Measurements from ENCODE around the gene PLB1.

PLB1 gene

DNA sequence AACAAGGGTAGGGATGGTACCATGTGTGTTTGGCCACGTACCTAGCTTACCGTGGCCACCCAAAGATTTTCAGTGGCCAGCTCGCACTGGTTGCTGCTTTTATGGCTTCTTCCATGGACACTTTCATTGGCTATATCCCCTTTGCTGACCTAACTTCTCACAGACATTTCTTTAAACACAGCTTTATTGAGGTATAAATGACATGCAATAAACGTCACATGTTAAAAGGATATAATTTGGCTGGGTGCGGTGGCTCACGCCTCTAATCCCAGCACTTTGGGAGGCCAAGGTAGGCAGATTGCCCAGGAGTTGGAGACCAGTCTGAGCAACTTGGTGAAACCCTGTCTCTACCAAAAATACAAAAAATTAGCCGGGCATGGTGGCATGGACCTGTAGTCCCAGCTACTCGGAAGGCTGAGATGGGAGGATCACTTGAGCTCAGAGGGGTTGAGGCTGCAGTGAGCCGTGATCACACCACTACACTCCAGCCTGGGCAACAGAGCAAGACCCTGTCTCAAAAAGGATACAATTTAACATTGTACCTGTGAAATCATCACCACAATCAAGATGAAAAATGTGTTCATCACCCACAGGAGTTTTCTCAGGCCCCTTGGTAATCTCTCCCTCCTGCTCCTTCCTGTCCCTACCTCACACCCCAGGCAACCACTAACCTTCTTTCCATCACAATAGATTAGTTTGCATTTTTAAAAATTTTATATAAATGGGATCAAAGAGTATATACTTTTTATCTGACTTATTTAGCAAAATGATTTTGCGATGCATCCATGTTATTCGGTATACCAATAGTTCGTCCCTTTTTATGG lies 127.9 kb downstream of the PLB1 start:
- DNase-seq: no peak

DNA sequence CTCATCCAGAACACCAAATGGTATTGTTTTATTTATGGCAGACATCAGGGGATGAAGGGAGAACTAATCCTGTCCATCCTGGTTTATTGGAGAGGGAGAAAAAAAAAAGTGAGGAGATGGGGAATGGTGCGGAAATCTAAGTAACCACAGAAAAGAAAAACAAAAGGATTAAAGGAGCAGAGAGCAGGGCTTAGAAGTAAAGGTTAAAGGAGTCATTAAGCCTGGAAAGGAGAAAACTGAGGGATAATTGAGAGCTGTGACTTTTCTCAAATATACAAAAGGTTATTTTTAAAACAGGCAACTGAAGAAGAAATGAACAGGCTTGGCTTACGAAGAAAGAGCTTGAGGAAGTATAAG lies 128.6 kb downstream of the PLB1 start:
- no peak for DNase-seq

DNA sequence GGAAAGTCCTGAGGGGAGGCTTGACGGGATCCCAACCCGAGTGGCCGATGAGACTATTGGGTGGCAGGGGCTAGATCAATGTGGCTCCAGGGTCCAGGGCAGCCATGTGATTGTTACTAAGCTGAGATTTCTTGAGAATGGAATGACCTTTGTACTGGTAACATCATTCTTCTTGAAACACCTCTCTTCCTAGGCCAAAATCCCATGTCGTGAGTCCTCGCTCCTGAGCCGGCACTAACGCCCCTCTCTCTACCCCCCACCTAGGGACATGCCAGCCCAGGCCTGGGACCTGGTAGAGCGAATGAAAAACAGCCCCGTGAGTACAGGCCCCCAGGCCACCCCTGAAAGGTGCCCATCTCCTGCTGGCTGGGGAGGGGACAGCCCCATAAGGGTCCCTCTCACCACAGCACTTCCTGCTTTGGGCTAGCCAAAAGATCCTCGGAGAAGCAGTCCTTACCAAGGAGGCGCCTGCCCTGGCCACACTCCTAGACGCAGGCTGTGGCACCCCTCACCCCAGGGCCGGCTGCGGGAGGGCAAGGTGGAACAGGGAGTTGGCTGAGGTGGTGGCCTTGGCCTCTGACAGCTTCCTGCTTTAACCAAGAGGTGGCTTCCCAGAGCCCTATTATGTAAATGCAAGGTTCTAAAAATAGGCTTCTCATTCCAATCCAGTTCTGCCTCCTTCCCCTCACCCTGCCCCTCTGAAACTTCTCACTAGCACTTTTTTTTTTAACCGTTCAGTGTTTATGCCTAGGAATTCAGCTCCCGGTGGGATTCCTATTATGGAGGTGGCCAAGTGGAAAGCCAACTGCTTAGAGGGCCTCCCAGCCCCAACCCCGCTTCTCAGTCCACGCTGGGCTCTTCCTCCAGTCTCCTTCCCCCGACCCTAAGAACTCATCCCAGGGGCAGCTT lies 129.2 kb downstream of the PLB1 start:
- DNase-seq: peak in 18 of 56 donors; percentile 2 to 58 (median 22)

DNA sequence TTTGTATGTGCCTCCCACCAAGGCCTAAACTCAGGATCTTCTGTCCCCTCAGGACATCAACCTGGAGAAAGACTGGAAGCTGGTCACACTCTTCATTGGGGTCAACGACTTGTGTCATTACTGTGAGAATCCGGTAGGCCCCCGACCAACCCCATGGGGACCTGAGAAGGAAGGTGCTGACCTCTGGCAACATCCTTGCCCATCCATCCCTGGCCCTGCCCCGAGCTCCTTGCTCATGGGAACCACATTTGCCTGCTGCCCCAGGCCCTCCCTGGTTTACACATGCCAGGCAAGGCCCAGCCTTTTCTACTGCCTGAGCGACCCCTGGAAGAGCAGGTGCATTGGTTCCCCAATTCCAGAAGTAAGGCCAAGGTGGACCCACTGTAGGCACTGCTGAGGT lies 130.5 kb downstream of the PLB1 start:
- no peak for DNase-seq

DNA sequence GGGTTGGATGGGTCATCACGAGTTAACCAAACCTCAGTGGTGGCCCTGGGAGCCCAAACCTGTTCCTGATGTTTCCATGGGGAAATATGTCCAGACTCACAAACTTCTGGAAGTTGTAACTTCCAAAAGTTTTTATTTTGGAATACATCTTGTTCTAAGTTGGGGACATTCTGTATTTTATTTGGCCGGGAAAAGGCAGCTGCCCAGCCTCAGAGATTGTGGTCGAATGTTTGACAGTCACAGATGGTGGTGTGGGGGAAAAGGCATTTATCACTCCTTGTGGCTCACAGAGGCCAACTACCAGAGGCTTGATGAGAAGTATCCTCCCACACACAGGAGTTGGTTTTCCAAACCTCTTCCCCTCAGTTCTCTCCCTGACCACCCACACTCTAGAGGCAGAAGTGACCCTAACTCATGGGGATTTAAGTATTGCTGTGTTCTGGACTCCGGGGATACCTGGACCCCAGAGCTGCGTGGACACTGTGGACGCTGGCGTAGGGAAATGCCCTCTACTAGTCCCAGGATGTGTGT lies 131.1 kb downstream of the PLB1 start:
- DNase-seq: no peak

DNA sequence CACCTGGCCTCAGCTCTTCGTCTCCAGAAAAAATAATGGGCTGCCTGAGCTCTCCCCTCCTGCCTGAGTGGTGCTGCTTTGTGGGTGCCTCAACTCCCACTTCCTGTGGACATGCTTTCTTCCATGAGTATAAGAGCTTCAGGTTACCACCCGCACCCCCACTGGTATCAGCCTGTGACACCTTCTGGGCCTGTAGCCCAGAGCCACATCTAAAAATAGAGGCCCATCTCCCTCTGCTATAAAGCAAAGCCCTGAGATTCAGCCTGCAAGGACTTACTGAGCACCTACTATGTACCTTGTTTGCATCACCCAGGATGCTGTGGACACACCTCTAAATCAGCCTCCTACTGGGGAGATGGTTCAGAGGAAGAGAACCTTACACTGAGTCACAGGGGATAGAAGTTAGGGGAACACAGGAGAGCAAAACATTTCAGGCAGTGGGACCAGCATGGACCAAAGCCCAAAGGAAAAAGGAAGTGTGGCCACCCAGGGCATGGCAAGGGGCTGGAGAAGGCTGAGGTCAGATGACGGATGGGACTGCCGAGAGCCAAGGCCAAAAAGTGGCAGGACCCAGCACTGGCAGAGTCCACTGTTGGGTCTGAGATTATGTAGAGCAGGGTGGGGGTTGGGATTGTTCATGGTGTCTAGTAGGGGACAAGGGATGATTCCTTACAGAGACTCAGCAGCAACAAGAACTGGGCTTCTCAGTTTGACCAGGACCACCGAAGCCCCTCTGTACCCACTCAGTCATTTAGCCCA lies 132.0 kb downstream of the PLB1 start:
- DNase-seq: no peak

DNA sequence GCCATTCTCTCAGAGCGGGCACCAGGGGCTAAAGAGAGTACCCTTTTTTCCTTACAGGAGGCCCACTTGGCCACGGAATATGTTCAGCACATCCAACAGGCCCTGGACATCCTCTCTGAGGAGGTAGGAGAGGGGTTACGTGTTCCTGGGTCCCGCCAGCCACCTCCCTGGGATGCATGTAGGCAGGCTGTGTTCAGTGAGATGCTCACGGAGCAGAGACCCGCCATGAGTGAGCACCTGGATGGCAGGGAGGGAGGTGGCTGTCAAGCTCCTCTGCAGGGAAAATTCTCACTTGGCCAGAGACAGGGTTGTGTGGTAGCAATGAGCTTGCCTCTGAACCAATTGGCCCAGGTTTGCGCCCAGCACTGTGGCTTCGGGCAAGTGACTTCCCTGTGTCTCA lies 132.6 kb downstream of the PLB1 start:
- no peak for DNase-seq

DNA sequence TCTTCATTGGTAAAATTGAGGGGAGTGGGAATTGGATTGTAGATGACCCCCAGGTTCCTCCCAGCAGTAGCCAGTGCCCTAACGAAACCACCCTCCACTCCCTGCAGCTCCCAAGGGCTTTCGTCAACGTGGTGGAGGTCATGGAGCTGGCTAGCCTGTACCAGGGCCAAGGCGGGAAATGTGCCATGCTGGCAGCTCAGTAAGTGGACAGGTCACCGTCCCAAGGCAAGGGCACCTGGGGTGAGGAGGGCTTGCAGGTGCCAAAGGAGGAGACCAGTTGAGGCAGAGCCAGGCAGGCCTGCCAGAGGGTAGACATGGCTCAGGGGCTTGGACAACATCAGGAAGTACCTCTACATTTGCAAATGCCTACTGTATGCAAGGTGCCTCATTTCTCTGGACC lies 133.1 kb downstream of the PLB1 start:
- no peak for DNase-seq

DNA sequence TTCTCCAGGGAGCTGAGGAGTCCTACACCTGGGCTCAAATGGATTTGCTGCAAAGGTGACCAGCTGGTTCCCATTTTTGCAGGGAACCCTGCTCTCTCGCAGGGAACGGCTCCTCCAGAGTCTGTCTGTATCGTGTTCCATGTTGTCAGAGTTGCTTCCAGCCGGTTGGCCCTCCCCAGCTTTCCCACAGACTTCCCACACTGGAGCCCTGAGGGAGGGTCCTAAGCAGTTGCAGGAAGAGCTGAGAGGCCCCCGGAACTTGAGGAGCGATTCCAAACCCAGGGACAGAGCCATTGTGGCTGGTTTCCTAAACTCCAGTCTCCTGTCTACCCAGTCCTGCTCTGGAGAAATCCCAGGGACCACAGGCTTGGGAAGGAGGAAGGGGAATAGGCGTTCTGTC lies 134.1 kb downstream of the PLB1 start:
- DNase-seq: no peak

DNA sequence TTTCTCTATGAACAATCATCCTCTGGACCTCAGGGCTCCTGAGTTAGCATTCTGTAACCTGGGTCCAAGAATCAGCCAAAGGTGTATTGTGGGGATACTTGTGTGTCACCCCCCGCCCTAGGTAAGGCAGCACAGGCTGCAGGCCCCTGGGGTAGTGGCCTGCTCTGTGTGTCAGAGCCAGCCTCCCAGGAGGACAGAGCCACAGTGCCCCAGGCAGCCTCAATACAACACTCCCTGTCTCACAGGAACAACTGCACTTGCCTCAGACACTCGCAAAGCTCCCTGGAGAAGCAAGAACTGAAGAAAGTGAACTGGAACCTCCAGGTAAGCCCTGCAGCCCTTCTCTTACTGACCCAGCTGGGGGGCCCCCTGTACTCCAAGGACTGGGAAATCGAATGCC lies 134.5 kb downstream of the PLB1 start:
- no peak for DNase-seq

DNA sequence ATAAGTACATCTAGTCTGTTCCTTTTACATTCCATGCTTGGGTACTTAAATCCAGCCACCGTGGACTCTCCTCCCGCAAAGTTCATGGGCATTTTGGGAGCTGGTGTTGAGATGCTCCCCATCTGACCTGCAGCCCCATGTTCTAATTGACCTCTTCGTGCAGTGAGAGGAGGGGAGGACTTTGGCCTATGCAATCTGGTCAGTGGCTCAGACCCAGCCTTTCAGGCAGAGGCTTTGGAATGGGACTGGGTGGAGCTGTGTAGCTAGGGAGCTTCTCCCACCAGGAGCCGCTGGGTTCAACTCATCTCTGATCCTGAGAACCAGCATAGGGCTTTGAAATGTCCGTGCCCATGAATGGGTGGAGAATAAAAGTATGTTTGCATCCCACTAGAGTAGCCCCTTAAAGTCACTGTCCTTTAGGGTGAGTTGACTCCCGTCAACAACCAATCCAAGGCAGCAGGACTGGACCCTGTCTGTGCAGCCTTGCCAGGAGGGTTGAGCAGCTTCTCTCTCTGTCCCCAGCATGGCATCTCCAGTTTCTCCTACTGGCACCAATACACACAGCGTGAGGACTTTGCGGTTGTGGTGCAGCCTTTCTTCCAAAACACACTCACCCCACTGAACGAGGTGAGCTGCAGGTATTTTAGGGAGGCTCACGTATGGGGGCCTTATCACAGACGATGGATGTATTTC lies 135.8 kb downstream of the PLB1 start:
- DNase-seq: no peak

DNA sequence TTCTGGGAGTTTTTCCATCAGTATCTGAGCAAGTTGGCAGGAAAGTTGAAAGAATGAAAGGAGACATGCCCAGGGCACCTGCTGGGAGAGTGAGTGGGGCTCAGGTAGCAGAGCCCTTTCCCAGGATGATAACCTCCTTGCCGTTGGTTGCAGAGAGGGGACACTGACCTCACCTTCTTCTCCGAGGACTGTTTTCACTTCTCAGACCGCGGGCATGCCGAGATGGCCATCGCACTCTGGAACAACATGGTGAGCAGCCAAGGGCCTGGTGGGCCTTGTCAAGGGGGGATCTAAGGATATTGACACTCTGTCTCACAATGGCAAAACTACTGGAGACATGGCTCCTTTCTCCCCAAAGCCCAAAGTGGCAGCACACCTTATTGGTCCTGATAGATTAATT lies 136.9 kb downstream of the PLB1 start:
- DNase-seq: no peak

DNA sequence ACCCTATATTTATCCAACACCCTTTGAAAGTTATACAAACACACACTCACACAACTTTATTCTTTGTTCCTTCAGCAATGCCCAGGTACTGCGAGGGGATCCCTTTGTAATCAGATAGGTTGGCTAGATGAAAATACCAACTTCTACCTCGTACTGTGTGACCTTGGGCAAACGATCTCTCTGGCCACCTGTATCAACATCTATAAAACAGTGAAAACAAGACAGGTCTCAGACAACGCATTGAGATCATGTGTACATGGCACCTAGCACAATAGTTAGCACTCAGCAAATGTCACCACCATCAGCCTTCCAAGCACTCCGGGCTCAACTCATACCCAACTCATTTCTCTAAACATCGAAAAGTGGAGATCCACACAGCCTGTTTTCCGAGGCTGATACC lies 137.3 kb downstream of the PLB1 start:
- no peak for DNase-seq

DNA sequence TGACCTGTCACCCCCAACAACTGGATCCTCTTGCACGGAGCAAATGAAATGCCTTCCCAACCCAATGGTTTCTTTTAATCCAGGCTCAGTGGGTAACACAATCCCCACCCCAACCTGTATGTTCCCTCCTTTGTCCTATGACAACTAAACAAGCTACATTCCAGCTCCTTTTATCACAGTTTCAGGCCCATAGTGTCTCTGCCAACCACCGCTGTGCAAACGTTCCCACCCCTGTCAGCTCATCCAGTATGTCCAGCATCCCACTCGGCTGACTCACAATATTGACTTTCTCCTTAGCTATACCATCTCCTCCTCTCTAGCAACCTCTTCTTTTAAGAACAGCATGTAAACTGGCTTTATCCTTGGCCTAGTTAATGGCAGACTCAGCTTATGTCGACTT lies 137.9 kb downstream of the PLB1 start:
- DNase-seq: no peak

DNA sequence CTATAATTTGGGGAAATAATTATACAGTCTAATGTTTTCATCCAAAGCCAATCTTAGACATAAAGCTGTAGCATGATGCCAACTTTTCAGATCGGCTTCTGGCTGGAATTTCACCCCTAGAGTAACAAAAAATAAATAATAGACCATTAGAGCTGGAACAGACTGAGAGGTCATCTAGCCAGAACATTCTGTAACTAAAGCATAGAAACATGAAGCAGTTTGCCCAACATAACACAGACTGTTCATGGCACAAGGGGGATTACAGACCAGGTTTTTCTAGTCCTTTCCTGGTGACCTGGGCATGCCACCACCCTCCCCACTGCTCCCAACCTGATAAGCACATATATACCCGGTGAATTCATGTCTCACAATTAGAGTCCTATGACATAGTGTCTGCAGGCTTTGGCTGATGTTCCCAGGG lies 139.3 kb downstream of the PLB1 start:
- DNase-seq: no peak

DNA sequence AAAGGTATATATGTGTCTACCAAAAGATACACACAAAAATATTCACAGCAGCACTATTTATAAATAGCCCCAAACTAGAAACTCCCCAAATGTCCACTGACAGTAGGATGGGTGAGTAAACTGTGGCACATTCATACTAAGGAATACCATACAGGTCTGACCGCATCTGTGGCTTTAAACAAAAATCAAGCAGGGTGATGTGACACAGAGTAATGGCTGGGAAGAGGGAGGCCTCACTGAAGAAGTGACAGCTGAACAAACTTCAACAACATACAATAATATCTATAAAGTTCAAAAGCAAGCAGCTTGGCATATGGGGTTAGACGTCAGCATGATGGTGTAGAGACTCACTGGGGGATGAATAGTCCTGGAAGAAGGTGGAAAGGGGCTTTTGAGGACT lies 140.6 kb downstream of the PLB1 start:
- DNase-seq: no peak

DNA sequence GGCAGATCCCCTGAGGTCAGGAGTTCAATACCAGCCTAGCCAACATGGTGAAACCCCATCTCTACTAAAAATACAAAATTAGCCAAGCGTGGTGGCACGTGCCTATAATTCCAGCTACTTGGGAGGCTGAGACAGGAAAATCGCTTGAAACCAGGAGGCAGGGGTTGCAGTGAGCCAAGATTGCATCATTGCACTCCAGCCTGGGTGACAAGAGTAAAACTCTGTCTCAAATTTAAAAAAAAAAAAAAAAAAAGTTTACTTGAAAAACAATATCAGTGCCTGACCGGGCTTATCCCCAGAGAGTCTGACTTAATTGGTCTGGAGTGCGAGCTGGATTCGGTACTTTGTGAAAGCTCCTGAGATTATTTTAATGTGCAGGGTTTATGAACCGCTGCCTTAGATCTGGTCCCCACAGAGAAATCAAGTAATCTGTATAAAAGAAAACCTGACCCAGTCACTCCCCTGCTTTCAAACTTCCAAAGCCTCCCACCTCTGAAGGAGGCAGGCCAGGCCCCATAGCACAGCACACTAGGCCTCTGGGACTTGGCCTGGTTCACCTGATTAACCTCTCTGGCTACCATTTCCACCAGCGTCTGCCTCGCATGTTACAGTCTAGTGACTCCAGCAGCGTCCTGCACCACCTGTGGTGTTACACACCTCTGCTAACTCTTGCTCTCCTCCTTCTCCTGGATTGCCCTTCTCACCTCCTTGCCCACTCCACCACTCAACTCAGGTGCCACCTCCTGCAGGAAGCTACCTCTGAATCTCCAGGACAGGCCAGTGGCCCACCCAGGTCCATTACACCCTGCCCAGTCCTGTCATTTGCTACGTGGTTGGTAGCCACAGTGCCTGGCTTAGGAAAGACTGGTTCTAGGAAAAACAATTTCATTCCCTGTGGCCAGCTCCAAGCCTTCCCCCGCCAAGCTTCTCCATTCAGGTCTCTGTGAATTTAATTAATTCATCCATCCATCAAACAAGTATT lies 141.5 kb downstream of the PLB1 start:
- no peak for DNase-seq

DNA sequence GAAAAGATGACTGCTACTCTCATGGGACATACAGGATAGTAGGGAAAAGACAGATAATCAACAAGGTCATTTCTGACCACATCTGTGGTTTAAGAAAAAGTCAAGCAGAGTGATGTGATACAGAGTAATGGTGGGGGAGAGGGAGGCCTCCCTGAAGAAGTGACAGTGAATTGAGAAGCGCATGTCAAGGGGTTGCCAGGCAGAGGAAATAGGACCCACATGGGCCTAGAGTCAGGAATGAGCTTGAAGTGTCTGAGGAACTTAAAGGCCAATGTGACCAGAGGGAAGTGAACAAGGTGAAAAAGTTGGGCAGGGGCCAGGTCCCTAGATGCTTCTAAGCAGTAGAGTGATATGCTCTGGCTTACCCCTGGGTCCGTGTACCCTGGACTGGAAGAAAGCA lies 142.2 kb downstream of the PLB1 start:
- DNase-seq: no peak

DNA sequence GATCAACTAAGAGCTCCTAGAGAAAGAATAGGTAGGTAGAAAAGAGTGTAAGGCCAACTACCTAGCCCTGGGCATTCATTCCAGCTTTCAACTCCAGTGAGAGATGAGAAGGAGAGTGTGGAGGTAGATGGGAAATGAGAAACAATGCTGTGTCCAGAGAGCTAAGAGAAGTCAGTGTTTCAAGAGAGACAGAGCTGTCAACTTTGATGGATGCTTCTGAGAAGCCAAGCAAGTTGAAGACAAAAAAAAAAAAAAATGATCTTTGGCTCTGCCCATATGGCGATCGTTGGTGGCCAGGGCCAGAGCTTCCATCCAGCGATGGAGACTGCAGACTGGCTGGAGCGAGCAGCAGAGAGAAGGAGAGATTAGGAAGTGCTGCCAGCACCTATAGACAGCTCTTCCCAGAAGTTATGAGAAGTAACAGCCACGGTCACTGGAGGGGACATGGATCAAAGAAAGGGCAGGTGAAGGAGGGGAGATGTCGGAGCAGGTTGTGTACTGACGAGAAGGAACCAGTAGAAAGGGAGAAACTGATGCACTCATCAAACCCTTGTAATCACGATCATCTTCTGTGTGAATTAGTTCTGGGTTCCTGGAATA lies 143.3 kb downstream of the PLB1 start:
- no peak for DNase-seq

Measured in nucleus accumbens (tissue), 56 donors.